Left renal cortex interstitium (tissue), 4 donors: ENCODE data around the gene STAU1. TPM values are rescaled to one million over a fixed set of nuclear protein-coding genes. Genes with fewer than 3 reads are reported as not detected.
A peak's percentile ranks its signal among the peaks of the same experiment; 100 is the strongest.
"Not testable (repeated sequence)": the region's sequence is repeated elsewhere in the genome, so short reads cannot be mapped to it uniquely, and the experiment has no call there.

Source experiments
- DNase-seq, 4 donors: peaks; one replicate each; pipeline ENCODE4 v3.0.0-alpha.2; 2013; ENCODE audit warnings: low read depth in 4 of 4, low spot score in 2 of 4, missing footprints in 1 of 4
- polyA plus RNA-seq, 4 donors: library from polyadenylated mRNA; unstranded; fragments of 120-200 nt; gene quantifications; one replicate each; pipeline ENCODE4 v1.2.1, GENCODE V29; 2013; ENCODE audit not compliant: insufficient read length in 4 of 4

STAU1 gene, protein sequence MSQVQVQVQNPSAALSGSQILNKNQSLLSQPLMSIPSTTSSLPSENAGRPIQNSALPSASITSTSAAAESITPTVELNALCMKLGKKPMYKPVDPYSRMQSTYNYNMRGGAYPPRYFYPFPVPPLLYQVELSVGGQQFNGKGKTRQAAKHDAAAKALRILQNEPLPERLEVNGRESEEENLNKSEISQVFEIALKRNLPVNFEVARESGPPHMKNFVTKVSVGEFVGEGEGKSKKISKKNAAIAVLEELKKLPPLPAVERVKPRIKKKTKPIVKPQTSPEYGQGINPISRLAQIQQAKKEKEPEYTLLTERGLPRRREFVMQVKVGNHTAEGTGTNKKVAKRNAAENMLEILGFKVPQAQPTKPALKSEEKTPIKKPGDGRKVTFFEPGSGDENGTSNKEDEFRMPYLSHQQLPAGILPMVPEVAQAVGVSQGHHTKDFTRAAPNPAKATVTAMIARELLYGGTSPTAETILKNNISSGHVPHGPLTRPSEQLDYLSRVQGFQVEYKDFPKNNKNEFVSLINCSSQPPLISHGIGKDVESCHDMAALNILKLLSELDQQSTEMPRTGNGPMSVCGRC
- polyA plus RNA-seq = 100 to 1,000 TPM; 115 to 121 (median 116) TPM

DNA sequence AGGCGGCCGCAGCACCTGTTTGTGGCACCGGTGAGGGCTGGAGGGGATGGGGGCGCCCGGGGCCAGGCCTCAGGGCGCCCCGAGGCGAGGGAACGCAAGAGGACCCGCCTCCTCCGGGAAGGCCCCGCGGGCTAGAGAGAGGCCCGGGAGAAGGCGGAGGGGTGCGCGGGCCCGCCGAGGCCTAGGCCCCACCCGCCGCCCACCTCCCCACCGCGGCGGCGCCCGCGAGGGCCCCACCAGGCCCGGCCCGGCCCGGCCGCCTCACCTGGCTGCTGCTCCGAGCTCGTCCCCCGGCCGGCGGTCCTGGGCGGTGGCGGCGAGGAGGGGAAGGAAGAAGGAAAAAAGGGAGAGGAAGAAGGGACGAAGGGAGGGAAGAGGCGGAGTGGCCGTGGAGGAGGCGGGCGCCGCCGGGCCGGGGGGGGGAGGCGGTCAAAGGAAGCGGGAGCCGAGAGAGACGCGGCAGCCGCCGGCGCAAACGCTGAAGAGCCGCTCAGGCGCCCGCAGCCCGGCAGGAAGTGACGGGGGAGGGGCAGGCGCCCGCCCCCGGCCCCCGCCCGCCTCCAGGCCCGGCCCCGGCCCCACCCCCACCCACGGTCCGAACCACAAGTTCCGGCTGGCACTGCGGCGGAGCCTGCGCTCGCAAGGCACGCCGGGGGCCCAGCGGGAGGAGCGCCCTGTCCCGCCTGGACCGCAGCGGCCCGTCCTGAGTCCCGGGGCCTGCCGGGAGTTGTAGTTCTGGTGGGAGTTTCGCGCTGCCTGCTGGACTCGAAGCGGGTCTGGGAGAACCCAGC is at the start of gene STAU1:
STAU1 (minus strand) TSS at position 484 of the 791 bp plus-strand sequence. CDS start 22,133 bp downstream, outside the sequence.
- DNase-seq = peak; percentile 62 to 90 (median 82)

DNA sequence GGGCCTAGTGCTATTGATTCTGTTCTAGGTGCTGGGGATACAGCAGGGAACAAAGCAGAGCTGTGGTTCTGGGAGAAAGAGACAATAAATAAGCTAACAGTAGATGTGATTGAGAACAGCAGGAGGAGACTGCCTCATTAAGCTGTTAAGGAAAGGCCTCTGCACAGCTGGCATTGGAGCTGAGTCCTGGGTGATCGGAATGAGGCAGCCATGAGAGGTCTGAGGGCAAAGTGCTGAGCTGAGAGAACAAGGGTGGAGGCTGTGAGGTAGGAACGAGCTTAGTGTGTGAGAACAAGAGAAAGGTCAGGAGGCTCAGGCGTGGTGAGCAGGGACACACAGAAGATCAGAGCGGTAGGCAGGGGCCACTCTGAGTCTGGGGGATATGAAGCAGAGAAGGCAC is 49.4 kb upstream of the STAU1 start:
- no peak for DNase-seq

DNA sequence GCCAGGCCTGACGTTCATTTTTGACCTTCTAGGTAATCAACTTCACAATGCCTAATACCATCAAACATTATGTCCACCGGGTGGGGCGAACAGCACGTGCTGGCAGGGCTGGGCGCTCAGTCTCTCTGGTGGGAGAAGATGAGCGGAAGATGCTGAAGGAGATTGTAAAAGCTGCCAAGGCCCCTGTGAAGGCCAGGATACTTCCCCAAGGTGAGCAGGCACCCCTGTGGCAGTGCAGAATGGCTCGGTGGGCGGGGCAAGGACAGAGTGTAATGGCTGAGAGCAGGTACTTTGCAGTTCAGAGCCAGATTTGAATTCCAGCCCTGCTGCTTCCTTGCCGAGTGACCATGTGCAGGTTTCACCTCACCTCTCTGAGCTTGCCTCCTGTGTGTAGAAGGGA is 48.2 kb upstream of the STAU1 start:
- no peak for DNase-seq

DNA sequence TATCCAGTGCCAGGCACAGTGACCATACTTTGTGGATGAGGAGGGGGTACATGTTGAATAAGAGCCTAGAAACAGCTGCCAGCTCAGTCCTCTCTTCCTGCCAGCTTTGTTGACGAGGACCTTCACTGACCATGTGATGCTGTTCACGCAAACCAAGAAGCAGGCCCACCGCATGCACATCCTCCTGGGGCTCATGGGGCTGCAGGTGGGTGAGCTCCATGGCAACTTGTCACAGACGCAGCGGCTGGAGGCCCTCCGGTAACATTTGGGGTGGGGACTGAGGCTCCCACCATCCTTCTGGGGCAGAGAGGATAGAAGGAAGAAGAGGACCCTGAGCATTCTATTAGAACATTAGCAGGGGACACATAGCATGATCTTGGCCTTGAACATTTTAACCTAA is 46.7 kb upstream of the STAU1 start:
- no peak for DNase-seq

DNA sequence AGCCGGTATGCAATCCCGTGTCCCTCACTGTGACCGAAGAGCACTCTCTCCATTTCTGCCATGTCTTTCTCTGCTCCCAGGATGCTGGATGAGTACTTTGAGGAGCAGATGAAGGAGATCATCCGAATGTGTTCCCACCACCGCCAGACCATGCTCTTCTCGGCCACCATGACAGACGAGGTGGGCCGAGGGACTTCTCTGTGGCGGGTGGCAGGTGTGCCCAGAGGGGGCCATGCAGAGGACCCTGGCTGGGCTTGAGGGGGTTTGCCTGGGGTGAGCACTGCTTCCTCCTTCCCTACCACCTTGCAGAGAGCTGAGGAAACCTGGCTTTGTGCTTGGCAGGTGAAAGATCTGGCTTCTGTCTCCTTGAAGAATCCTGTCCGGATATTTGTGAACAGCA is 45.1 kb upstream of the STAU1 start:
- DNase-seq = no peak

GRCh38 chr20:49231471-49231870 is 43.3 kb upstream of the STAU1 start:
- no peak for DNase-seq

DNA sequence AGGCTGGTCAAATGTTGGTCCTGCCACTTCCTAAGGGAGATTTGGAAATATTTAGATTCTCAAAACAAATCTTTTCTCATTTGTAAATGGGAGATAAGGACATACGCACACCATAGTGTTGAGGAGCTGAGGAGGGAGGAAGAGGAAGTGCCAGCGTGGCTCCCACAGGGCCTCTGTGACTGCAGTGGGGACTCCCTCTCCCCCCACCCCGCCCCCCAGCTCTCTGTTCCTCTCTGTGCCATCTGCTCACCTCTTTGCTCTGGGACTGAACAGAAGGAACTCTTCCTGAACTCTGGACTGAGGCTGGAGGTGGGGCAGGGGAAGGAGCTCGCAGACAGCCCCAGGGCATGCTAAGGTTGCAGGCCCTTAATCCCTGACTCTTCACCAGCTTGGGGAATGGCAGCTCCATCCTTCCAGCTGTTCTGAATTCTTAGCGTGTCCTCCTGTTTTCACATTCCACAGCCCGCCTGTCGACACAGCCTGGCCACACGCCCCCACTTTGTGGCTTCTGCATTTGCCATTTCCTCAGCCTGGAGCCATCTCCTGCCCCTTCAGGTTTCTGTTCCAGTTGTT is 42.5 kb upstream of the STAU1 start:
- no peak for DNase-seq

DNA sequence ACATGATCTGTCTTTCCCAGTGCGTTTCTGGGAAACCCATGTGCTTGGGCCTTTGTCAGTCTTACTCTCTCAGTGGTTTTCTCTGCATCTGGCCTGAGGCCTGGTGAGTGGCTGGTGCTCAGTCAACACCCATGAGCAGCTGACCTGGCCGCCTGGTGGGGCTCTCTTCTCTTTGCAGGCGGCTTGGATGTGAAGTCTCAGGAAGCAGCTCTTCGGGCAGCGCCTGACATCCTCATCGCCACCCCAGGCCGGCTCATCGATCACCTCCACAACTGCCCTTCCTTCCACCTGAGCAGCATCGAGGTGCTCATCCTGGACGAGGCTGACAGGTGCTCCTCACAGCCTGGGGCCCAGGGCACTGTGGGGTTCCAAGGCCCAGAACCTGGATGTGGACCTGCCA is 41.9 kb upstream of the STAU1 start:
- DNase-seq = no peak

DNA sequence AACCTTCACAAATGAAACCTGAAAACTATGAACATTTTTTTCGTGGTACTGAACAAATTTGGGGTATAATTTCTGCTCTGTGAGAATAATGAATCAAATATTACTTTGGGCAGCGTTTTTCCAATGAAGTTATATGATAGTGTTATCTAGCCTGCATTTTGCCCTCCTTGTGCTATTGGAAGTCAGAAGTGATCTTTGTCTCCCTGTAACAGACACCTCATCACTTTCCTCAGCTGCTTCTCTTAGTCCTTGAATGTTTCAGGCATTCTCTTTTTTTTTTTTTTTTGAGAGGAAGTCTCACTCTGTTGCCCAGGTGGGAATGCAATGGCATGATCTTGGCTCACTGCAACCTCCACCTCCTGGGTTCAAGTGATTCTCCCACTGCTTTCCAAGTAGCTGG is 41.2 kb upstream of the STAU1 start:
- no peak for DNase-seq

- DNase-seq = no peak
Observed at GRCh38 chr20:49228676-49229075, 40.5 kb upstream of the STAU1 start.

DNA sequence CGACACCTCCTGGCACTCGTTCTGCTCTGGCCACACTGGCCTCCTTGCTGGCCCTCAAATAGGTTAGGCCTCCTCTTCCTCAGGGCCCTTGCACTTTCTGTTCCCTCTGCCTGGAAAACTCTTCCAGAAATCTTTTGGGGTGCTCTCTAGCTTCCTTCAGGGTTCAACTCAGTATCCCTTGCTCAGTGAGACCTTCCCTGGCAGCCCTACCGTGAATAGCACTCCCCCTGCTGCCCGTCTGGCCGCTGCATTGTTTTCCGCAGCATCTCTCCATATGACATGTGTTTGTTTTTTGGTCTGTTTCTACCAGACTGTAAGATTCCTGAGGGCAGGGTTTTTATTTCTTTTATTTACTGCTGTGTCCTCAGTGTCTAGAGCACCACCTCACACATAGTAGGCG is 37.8 kb upstream of the STAU1 start:
- DNase-seq = no peak

- no peak for DNase-seq
Observed at GRCh38 chr20:49219924-49220831, 32.0 kb upstream of the STAU1 start.

DNA sequence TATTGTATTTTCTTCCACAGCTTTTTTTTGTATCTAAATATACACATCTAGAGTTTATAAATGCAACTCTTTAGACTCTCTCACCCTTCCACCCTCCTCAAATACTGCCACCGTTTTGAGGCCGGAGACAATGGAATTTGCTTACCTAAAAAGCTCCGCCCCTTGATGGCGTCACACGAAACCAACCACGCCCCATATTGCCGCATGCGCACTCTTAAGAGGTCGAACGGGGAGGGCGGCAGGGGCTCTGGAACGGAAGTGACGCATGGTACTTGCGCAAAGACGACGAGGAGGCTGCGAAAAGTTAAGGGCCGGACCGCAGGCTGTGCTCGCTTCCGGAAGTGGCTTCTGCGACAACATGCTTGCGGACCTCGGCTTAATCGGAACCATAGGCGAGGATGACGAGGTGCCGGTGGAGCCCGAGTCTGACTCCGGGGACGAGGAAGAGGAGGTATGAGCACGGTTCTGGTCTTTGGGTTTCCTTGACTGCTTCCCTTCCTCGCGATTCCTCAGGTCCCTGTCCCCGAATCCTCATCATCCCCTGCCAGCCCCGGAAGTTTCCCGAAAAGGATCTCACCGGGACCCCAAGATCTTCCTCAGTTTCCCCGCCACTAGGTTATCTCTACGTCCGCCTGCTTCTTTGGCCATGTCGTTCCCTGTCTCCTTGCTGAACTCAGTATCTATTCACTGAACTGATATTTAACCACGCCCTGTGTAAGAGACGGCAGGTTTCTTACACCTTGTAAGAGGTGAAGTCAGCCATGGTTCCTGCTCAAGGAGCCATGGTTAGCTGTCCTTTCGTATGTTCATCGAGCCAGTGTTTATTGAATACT is 31.2 kb upstream of the STAU1 start, which contains the start of gene DDX27:
DDX27 (plus strand) TSS at position 326 of the 833 bp plus-strand sequence; CDS start at position 359, 33 bp downstream.
- DNase-seq = peak; percentile 97 to 100 (median 99)

GRCh38 chr20:49218739-49219090 is 30.6 kb upstream of the STAU1 start:
- DNase-seq = not testable (repeated sequence)

- peak; percentile 79 to 94 (median 82) for DNase-seq
Observed at GRCh38 chr20:49216991-49217578, 29.0 kb upstream of the STAU1 start.

DNA sequence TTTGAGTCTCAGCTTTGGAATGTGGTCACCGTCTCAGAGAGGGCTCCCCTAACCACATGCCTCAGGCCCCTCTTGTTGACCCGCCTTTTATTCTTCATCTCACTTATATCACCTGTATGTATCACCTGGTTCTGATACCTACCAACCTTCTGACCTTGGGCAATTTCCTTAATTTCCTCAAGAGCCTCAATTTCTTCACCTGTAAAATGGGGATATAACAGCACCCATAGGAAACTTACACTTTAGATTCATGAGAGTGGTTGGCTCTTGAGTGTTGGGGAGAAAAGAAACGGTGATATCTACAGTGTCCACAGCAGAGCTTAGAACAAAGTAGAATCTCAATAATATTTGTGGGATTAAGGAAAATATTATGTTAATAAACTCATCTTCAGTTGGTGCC is 27.1 kb upstream of the STAU1 start:
- no peak for DNase-seq

- no peak for DNase-seq
Observed at GRCh38 chr20:49214571-49214970, 26.4 kb upstream of the STAU1 start.

GRCh38 chr20:49210757-49211110 is 22.6 kb upstream of the STAU1 start:
- DNase-seq = no peak
